Measurements from ENCODE around the gene PIP5KL1.

DNA sequence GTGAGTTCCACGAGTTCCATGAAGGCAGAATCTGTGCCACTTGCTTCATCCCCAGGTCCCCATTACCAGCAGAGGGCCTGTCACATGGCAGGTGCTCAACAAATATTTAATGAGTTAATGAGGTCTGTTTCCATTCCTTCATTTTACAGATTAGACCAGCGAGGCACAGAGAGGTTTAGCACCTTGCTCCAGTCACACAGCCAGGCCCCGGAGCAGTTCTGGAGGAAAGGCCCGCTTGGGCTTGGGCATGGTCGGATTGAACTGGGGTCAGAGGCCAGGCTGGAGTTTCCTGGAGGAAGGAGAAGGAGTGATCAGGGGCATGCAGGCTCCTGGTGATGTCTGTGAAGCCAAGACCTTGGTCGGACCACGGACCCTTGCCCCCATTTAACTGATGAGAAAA, 9.8 kb downstream of the PIP5KL1 start:
- TF ChIP-seq POLR2AphosphoS5 (IDR thresholded peaks at IDR 0.05; ENCODE audit: low read depth) (no peak), EZH2 (IDR thresholded peaks at IDR 0.05; ENCODE audit: low read depth, unreplicated experiment) (no peak), EZH2phosphoT487 (IDR thresholded peaks at IDR 0.05; ENCODE audit: unreplicated experiment) (no peak), NANOG (IDR thresholded peaks at IDR 0.05; ENCODE audit: borderline replicate concordance) (no peak), CREB1 (CRISPR knock-in tag; IDR thresholded peaks at IDR 0.05; ENCODE audit: low read depth) (no peak), ZNF331 (CRISPR knock-in tag; IDR thresholded peaks at IDR 0.05; ENCODE audit: low read depth) (no peak), STAT1 (IDR thresholded peaks at IDR 0.05; ENCODE audit: unreplicated experiment) (no peak), ZNF114 (CRISPR knock-in tag; IDR thresholded peaks at IDR 0.05) (no peak), JUNB (IDR thresholded peaks at IDR 0.05; ENCODE audit: unreplicated experiment) (no peak)
- TF ChIP-seq, protein P1, sequence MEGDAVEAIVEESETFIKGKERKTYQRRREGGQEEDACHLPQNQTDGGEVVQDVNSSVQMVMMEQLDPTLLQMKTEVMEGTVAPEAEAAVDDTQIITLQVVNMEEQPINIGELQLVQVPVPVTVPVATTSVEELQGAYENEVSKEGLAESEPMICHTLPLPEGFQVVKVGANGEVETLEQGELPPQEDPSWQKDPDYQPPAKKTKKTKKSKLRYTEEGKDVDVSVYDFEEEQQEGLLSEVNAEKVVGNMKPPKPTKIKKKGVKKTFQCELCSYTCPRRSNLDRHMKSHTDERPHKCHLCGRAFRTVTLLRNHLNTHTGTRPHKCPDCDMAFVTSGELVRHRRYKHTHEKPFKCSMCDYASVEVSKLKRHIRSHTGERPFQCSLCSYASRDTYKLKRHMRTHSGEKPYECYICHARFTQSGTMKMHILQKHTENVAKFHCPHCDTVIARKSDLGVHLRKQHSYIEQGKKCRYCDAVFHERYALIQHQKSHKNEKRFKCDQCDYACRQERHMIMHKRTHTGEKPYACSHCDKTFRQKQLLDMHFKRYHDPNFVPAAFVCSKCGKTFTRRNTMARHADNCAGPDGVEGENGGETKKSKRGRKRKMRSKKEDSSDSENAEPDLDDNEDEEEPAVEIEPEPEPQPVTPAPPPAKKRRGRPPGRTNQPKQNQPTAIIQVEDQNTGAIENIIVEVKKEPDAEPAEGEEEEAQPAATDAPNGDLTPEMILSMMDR (conservative IDR thresholded peaks at IDR 0.05; ENCODE audit: low read depth in 2 of 2), result no peak
- TF ChIP-seq, protein P2, sequence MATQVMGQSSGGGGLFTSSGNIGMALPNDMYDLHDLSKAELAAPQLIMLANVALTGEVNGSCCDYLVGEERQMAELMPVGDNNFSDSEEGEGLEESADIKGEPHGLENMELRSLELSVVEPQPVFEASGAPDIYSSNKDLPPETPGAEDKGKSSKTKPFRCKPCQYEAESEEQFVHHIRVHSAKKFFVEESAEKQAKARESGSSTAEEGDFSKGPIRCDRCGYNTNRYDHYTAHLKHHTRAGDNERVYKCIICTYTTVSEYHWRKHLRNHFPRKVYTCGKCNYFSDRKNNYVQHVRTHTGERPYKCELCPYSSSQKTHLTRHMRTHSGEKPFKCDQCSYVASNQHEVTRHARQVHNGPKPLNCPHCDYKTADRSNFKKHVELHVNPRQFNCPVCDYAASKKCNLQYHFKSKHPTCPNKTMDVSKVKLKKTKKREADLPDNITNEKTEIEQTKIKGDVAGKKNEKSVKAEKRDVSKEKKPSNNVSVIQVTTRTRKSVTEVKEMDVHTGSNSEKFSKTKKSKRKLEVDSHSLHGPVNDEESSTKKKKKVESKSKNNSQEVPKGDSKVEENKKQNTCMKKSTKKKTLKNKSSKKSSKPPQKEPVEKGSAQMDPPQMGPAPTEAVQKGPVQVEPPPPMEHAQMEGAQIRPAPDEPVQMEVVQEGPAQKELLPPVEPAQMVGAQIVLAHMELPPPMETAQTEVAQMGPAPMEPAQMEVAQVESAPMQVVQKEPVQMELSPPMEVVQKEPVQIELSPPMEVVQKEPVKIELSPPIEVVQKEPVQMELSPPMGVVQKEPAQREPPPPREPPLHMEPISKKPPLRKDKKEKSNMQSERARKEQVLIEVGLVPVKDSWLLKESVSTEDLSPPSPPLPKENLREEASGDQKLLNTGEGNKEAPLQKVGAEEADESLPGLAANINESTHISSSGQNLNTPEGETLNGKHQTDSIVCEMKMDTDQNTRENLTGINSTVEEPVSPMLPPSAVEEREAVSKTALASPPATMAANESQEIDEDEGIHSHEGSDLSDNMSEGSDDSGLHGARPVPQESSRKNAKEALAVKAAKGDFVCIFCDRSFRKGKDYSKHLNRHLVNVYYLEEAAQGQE (IDR thresholded peaks at IDR 0.05; ENCODE audit: unreplicated experiment), result no peak
- TF ChIP-seq, protein P3, sequence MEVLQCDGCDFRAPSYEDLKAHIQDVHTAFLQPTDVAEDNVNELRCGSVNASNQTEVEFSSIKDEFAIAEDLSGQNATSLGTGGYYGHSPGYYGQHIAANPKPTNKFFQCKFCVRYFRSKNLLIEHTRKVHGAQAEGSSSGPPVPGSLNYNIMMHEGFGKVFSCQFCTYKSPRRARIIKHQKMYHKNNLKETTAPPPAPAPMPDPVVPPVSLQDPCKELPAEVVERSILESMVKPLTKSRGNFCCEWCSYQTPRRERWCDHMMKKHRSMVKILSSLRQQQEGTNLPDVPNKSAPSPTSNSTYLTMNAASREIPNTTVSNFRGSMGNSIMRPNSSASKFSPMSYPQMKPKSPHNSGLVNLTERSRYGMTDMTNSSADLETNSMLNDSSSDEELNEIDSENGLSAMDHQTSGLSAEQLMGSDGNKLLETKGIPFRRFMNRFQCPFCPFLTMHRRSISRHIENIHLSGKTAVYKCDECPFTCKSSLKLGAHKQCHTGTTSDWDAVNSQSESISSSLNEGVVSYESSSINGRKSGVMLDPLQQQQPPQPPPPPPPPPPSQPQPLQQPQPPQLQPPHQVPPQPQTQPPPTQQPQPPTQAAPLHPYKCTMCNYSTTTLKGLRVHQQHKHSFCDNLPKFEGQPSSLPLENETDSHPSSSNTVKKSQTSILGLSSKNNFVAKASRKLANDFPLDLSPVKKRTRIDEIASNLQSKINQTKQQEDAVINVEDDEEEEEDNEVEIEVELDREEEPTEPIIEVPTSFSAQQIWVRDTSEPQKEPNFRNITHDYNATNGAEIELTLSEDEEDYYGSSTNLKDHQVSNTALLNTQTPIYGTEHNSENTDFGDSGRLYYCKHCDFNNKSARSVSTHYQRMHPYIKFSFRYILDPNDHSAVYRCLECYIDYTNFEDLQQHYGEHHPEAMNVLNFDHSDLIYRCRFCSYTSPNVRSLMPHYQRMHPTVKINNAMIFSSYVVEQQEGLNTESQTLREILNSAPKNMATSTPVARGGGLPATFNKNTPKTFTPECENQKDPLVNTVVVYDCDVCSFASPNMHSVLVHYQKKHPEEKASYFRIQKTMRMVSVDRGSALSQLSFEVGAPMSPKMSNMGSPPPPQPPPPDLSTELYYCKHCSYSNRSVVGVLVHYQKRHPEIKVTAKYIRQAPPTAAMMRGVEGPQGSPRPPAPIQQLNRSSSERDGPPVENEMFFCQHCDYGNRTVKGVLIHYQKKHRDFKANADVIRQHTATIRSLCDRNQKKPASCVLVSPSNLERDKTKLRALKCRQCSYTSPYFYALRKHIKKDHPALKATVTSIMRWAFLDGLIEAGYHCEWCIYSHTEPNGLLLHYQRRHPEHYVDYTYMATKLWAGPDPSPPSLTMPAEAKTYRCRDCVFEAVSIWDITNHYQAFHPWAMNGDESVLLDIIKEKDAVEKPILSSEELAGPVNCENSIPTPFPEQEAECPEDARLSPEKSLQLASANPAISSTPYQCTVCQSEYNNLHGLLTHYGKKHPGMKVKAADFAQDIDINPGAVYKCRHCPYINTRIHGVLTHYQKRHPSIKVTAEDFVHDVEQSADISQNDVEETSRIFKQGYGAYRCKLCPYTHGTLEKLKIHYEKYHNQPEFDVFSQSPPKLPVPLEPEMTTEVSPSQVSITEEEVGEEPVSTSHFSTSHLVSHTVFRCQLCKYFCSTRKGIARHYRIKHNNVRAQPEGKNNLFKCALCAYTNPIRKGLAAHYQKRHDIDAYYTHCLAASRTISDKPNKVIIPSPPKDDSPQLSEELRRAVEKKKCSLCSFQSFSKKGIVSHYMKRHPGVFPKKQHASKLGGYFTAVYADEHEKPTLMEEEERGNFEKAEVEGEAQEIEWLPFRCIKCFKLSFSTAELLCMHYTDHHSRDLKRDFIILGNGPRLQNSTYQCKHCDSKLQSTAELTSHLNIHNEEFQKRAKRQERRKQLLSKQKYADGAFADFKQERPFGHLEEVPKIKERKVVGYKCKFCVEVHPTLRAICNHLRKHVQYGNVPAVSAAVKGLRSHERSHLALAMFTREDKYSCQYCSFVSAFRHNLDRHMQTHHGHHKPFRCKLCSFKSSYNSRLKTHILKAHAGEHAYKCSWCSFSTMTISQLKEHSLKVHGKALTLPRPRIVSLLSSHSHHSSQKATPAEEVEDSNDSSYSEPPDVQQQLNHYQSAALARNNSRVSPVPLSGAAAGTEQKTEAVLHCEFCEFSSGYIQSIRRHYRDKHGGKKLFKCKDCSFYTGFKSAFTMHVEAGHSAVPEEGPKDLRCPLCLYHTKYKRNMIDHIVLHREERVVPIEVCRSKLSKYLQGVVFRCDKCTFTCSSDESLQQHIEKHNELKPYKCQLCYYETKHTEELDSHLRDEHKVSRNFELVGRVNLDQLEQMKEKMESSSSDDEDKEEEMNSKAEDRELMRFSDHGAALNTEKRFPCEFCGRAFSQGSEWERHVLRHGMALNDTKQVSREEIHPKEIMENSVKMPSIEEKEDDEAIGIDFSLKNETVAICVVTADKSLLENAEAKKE (CRISPR knock-in tag; IDR thresholded peaks at IDR 0.05), result no peak
- TF ChIP-seq, protein P4, sequence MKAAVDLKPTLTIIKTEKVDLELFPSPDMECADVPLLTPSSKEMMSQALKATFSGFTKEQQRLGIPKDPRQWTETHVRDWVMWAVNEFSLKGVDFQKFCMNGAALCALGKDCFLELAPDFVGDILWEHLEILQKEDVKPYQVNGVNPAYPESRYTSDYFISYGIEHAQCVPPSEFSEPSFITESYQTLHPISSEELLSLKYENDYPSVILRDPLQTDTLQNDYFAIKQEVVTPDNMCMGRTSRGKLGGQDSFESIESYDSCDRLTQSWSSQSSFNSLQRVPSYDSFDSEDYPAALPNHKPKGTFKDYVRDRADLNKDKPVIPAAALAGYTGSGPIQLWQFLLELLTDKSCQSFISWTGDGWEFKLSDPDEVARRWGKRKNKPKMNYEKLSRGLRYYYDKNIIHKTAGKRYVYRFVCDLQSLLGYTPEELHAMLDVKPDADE (IDR thresholded peaks at IDR 0.05), result no peak
